Hepatocyte (in vitro differentiated cells): ENCODE measurements around the gene GTPBP3. TPM values are rescaled to one million over a fixed set of nuclear protein-coding genes. Genes with fewer than 3 reads are reported as not detected.

Experiments used
- DNase-seq: peaks from one replicate; pipeline ENCODE4 v3.0.0-alpha.2; 2016; ENCODE audit warnings: low spot score
- H2AFZ ChIP-seq: fragments of 200-600 bp; sonication (generic); 2 replicates; pipeline ENCODE4 v1.6.0; 2016; ENCODE audit warnings: antibody characterized with exemption, mild to moderate bottlenecking
- H3K27ac ChIP-seq: fragments of 200-600 bp; sonication (generic); 2 replicates; pipeline ENCODE4 v1.5.1; 2016; ENCODE audit warnings: mild to moderate bottlenecking
- H3K27me3 ChIP-seq: fragments of 200-600 bp; sonication (generic); 2 replicates; pipeline ENCODE4 v1.6.1; 2016
- H3K36me3 ChIP-seq: fragments of 200-600 bp; sonication (generic); replicated peaks from 2 replicates; pipeline ENCODE4 v1.5.1; 2016; ENCODE audit warnings: low read depth; ENCODE audit not compliant: insufficient read depth
- H3K4me1 ChIP-seq: fragments of 200-600 bp; sonication (generic); 2 replicates; pipeline ENCODE4 v1.5.1; 2016; ENCODE audit warnings: mild to moderate bottlenecking, moderate library complexity; ENCODE audit not compliant: insufficient read depth
- H3K4me2 ChIP-seq: fragments of 200-600 bp; sonication (generic); 2 replicates; pipeline ENCODE4 v1.6.0; 2016
- H3K4me3 ChIP-seq: fragments of 200-600 bp; sonication (generic); 2 replicates; pipeline ENCODE4 v1.5.1; 2016; ENCODE audit warnings: mild to moderate bottlenecking
- H3K79me2 ChIP-seq: fragments of 200-600 bp; sonication (generic); 2 replicates; pipeline ENCODE4 v1.6.0; 2017; ENCODE audit warnings: mild to moderate bottlenecking
- H3K9me2 ChIP-seq: fragments of 200-600 bp; sonication (generic); replicated peaks from 2 replicates; pipeline ENCODE4 v1.6.0; 2017; ENCODE audit warnings: mild to moderate bottlenecking; ENCODE audit not compliant: insufficient read depth
- H3K9me3 ChIP-seq: fragments of 200-600 bp; sonication (generic); 2 replicates; pipeline ENCODE4 v1.5.1; 2016; ENCODE audit warnings: low read depth, mild to moderate bottlenecking
- H4K20me1 ChIP-seq: fragments of 200-600 bp; sonication (generic); 2 replicates; pipeline ENCODE4 v1.6.0; 2016; ENCODE audit warnings: mild to moderate bottlenecking; ENCODE audit not compliant: insufficient read depth, poor library complexity, severe bottlenecking
- EZH2 ChIP-seq: fragments of 200-600 bp; sonication (generic); IDR thresholded peaks from 2 replicates; pipeline ENCODE4 v1.6.1; 2016; ENCODE audit warnings: antibody characterized with exemption, mild to moderate bottlenecking, borderline replicate concordance
- EZH2phosphoT487 ChIP-seq: fragments of 200-600 bp; sonication (generic); IDR thresholded peaks from one replicate; pipeline ENCODE4 v1.6.1; 2018; ENCODE audit warnings: antibody characterized with exemption, mild to moderate bottlenecking, low read depth, moderate library complexity; ENCODE audit not compliant: unreplicated experiment, severe bottlenecking
- WGBS: methylation state at CpG from one replicate; pipeline ENCODE4 v1.1.6; 2016; ENCODE audit warnings: low lambda C conversion rate; ENCODE audit errors: missing lambda C conversion rate; 5-methylcytosine and 5-hydroxymethylcytosine counted together
- polyA plus RNA-seq: library from polyadenylated mRNA; unstranded; fragments of >200 nt; fragmentation: Nextera tagmentation; extraction: Ambion mirVana; gene quantifications from 2 replicates; pipeline ENCODE4 v1.2.1, GENCODE V29; 2016
- total RNA-seq: library from RNA; depleted of rRNA; stranded (reverse); fragments of >200 nt; gene quantifications from 2 replicates; pipeline ENCODE4 v1.2.3, GENCODE V29; 2014
- TF ChIP-seq, protein P1 (sequence below): fragments of 200-600 bp; sonication (generic); IDR thresholded peaks from 2 replicates; pipeline ENCODE4 v1.5.1; 2016; ENCODE audit warnings: antibody characterized with exemption, mild to moderate bottlenecking; ENCODE audit not compliant: poor library complexity

The GTPBP3 gene
- total and polyA plus RNA-seq, 2 experiments from 2014 or later, result 13.2 to 20.9 TPM

DNA sequence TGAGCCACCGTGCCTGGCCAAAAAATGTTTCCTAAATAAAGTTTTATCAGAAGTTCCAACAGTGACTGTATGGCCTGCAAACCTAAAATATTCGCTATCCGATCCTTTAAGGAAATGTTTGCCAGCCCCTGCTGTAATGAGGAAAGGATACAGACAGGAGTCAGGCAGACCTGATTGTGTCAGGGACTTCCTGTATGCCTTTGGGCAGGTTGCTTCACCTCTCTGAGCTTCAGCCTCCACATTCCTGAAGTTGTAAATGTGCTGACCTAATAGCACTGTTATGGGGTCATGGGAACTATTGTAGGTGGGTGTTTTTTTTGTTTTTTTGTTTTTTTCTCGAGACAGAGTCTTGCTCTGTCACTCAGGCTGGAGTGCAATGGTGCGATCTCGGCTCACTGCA, 40.4 kb upstream of the GTPBP3 start:
- no peaks in the 10 kb centered on the region for H3K36me3 ChIP-seq
- H3K79me2 ChIP-seq, result peaks cover 6% of the 10 kb centered on the region
- H3K27me3 ChIP-seq, result no peaks in the 10 kb centered on the region
- 94% methylated on average over 6 of the region's 6 CpGs for WGBS
- H3K4me1 ChIP-seq, result no peaks in the 10 kb centered on the region
- H4K20me1 ChIP-seq, result no peaks in the 10 kb centered on the region
- no peak overlapping the region for H3K27ac ChIP-seq
- no peak overlapping the region for H3K4me2 ChIP-seq
- H2AFZ ChIP-seq, result no peak overlapping the region
- TF ChIP-seq EZH2phosphoT487, result no peak
- TF ChIP-seq, protein P1, sequence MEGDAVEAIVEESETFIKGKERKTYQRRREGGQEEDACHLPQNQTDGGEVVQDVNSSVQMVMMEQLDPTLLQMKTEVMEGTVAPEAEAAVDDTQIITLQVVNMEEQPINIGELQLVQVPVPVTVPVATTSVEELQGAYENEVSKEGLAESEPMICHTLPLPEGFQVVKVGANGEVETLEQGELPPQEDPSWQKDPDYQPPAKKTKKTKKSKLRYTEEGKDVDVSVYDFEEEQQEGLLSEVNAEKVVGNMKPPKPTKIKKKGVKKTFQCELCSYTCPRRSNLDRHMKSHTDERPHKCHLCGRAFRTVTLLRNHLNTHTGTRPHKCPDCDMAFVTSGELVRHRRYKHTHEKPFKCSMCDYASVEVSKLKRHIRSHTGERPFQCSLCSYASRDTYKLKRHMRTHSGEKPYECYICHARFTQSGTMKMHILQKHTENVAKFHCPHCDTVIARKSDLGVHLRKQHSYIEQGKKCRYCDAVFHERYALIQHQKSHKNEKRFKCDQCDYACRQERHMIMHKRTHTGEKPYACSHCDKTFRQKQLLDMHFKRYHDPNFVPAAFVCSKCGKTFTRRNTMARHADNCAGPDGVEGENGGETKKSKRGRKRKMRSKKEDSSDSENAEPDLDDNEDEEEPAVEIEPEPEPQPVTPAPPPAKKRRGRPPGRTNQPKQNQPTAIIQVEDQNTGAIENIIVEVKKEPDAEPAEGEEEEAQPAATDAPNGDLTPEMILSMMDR, result no peak
- no peak for TF ChIP-seq EZH2
- H3K4me3 ChIP-seq, result no peak overlapping the region
- DNase-seq, result no peak
- H3K9me2 ChIP-seq, result no peaks in the 10 kb centered on the region
- no peaks in the 10 kb centered on the region for H3K9me3 ChIP-seq

DNA sequence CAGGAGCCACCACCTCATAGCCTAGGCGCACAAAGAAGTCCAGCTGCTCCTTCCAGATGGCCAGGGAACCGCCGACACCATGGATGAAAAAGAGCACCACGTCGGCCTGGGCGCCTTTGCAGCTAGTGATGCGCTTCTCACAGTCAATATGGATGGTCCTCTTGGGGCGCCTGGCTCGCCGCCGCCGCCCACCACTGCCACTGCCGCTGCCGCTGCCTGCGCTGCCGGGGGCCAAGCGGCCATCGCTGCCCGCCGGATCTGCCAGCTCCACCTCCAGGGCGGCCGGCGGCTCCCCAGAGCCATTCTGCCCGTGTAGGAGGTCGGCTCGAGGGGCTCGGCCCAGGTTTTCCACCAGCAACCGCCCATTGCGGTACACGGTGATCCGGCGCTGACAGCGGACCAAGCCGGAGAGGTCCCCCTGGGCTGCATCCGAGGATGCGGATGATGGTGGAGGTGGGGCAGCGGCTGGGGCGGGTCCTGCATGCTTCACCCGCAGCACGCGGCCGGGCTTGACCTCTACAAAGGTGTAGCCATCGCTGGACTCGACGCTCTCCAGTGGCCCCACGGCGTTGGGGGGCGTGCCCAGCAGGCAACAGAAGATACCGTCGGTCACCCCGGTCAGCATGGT, 36.2 kb upstream of the GTPBP3 start:
- no peak overlapping the region for H2AFZ ChIP-seq
- H3K4me2 ChIP-seq, result no peak overlapping the region
- no peaks in the 10 kb centered on the region for H3K9me3 ChIP-seq
- 96% methylated on average over 51 of the region's 51 CpGs for WGBS
- no peaks in the 10 kb centered on the region for H4K20me1 ChIP-seq
- H3K27me3 ChIP-seq, result no peaks in the 10 kb centered on the region
- H3K9me2 ChIP-seq, result no peaks in the 10 kb centered on the region
- no peak overlapping the region for H3K27ac ChIP-seq
- H3K79me2 ChIP-seq, result peaks cover 17% of the 10 kb centered on the region
- H3K4me1 ChIP-seq, result peaks cover 11% of the 10 kb centered on the region
- no peaks in the 10 kb centered on the region for H3K36me3 ChIP-seq
- no peak overlapping the region for H3K4me3 ChIP-seq
- TF ChIP-seq, protein P1, result no peak
- TF ChIP-seq EZH2phosphoT487 (no peak), EZH2 (no peak)
- DNase-seq, result no peak

DNA sequence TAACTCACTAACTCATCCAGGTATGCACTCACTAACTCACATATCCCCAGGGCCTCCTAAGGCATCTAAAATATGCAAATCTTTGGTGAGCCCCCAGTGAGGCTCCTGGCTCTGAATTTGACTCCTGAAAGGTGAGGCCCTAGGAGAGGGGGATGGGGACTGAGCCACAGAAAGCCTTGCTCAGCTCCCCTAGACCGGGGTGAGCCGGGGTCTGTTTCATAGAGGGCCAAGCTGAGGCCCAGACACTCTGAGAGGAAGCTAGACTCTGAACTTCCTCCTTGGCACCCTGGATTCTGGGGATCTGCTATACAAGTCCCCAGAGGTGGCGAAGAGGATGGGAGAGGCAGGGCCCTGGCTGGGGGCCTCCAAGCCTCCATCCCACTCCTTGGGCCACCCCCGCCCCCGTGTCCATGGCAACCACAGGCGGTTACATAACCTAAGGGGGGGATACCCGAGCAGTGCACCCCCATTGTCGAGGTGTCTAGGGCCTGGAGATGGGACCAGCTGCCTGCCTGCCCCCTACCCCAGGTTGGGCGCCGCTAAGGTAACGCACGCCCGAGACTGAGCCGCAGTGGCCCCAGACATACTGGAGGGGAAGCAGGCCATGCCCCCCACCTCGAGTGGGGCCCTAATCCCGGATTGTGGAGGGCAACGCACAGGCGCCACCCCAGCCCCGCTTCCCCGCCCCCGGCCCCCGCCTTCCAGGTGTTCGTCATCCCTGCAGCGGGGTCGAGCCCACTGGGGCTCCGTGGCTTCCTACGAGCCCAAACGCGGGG, 34.8 kb upstream of the GTPBP3 start:
- H3K27me3 ChIP-seq, result no peaks in the 10 kb centered on the region
- 27% methylated on average over 17 of the region's 29 CpGs for WGBS
- H3K4me2 ChIP-seq, result peak overlapping the region; percentile 98
- no peaks in the 10 kb centered on the region for H3K36me3 ChIP-seq
- H2AFZ ChIP-seq, result peak overlapping the region; percentile 79
- H3K79me2 ChIP-seq, result peaks cover 24% of the 10 kb centered on the region
- no peaks in the 10 kb centered on the region for H3K9me2 ChIP-seq
- H3K27ac ChIP-seq, result peak overlapping the region; percentile 70
- no peaks in the 10 kb centered on the region for H3K9me3 ChIP-seq
- no peak for DNase-seq
- TF ChIP-seq EZH2phosphoT487, result no peak
- TF ChIP-seq, protein P1, result no peak
- TF ChIP-seq EZH2, result no peak
- H3K4me1 ChIP-seq, result peaks cover 18% of the 10 kb centered on the region
- H4K20me1 ChIP-seq, result no peaks in the 10 kb centered on the region
- H3K4me3 ChIP-seq, result peak overlapping the region; percentile 94
